Activated T-helper 9 cell treated with anti-CD3 and anti-CD28 coated beads, Interleukin-2, amount 50 U/mL, for 16 hours (primary cell): ENCODE results near the gene PTDSS2.
"Not testable (repeated sequence)": the region's sequence is repeated elsewhere in the genome, so short reads cannot be mapped to it uniquely, and the experiment has no call there.

Experiments
- DNase-seq: peaks from one replicate; pipeline ENCODE4 v3.0.0-alpha.2; 2020; ENCODE audit warnings: low read depth

Gene PTDSS2

GRCh38 chr11:449889-450808 is at the start of gene PTDSS2:
PTDSS2 (plus strand) TSS chr11:450279; CDS start chr11:450456, 177 bp downstream.
- peak; percentile 90 for DNase-seq

GRCh38 chr11:401196-401595 is 48.9 kb upstream of the PTDSS2 start:
- not testable (repeated sequence) for DNase-seq

- DNase-seq = no peak
These were observed 46.9 kb upstream of the PTDSS2 start for GRCh38 chr11:403021-403760.

- no peak for DNase-seq
These were observed 46.2 kb upstream of the PTDSS2 start for GRCh38 chr11:403761-404431.

- DNase-seq = no peak
These were observed 45.4 kb upstream of the PTDSS2 start for GRCh38 chr11:404551-405264.

GRCh38 chr11:405323-405953 is 44.6 kb upstream of the PTDSS2 start:
- no peak for DNase-seq

GRCh38 chr11:405954-406795 is 43.9 kb upstream of the PTDSS2 start:
- DNase-seq = no peak

GRCh38 chr11:406796-407650 is 43.1 kb upstream of the PTDSS2 start:
- DNase-seq = peak; percentile 84

- no peak for DNase-seq
These were observed 42.4 kb upstream of the PTDSS2 start for GRCh38 chr11:407651-408123.

- DNase-seq = no peak
These were observed 41.7 kb upstream of the PTDSS2 start for GRCh38 chr11:408154-409007.

- no peak for DNase-seq
These were observed 41.0 kb upstream of the PTDSS2 start for GRCh38 chr11:409008-409599.

- DNase-seq = no peak
These were observed 40.2 kb upstream of the PTDSS2 start for GRCh38 chr11:409600-410483.

- not testable (repeated sequence) for DNase-seq
These were observed 39.4 kb upstream of the PTDSS2 start for GRCh38 chr11:410711-411110.

- not testable (repeated sequence) for DNase-seq
These were observed 38.6 kb upstream of the PTDSS2 start for GRCh38 chr11:411520-411919.

- no peak for DNase-seq
These were observed 37.4 kb upstream of the PTDSS2 start for GRCh38 chr11:412641-413119.
